H9 (cell line): ENCODE data around the gene SOX15. TPM values are rescaled to one million over a fixed set of nuclear protein-coding genes. Genes with fewer than 3 reads are reported as not detected.

ENCODE experiments used
- DNase-seq: peaks from one replicate; pipeline ENCODE4 v3.0.0-alpha.2; 2017
- H2AFZ ChIP-seq: one replicate; pipeline ENCODE4 v1.6.1; 2013; ENCODE audit warnings: mild to moderate bottlenecking, low read length, control low read depth, moderate library complexity
- H2AK5ac ChIP-seq: 2 replicates; pipeline ENCODE4 v1.6.1; 2013; ENCODE audit warnings: low read length, control low read depth, mixed read lengths; ENCODE audit not compliant: insufficient read length
- H2BK120ac ChIP-seq: one replicate; pipeline ENCODE4 v1.6.1; 2013; ENCODE audit warnings: low read depth, mild to moderate bottlenecking, low read length, control low read depth, inconsistent platforms; ENCODE audit not compliant: poor library complexity, severe bottlenecking
- H2BK12ac ChIP-seq: 2 replicates; pipeline ENCODE4 v1.6.1; 2013; ENCODE audit warnings: low read length, control low read depth, mixed read lengths, low read depth; ENCODE audit not compliant: insufficient read length
- H2BK15ac ChIP-seq: 2 replicates; pipeline ENCODE4 v1.6.1; 2013; ENCODE audit warnings: low read depth, low read length, control low read depth
- H2BK20ac ChIP-seq: one replicate; pipeline ENCODE4 v1.6.1; 2013; ENCODE audit warnings: low read depth, mild to moderate bottlenecking, low read length, control low read depth, inconsistent platforms; ENCODE audit not compliant: poor library complexity, severe bottlenecking
- H2BK5ac ChIP-seq: 2 replicates; pipeline ENCODE4 v1.6.1; 2013; ENCODE audit warnings: low read length, control low read depth, mixed read lengths; ENCODE audit not compliant: insufficient read length
- H3K14ac ChIP-seq: 2 replicates; pipeline ENCODE4 v1.6.1; 2013; ENCODE audit warnings: low read length, control low read depth; ENCODE audit not compliant: insufficient read depth
- H3K18ac ChIP-seq: 2 replicates; pipeline ENCODE4 v1.6.1; 2013; ENCODE audit warnings: low read depth, mild to moderate bottlenecking, mixed read lengths, low read length, control low read depth; ENCODE audit not compliant: insufficient read length
- H3K23ac ChIP-seq: 2 replicates; pipeline ENCODE4 v1.6.1; 2013; ENCODE audit warnings: low read length, control low read depth, mixed read lengths, low read depth; ENCODE audit not compliant: insufficient read length
- H3K23me2 ChIP-seq: 2 replicates; pipeline ENCODE4 v1.6.1; 2013; ENCODE audit warnings: low read depth, mild to moderate bottlenecking, mixed read lengths, low read length, control low read depth; ENCODE audit not compliant: insufficient read length, poor library complexity, severe bottlenecking
- H3K27ac ChIP-seq: 2 replicates; pipeline ENCODE4 v1.5.1; 2013; ENCODE audit warnings: low read length, control low read depth, mixed read lengths, low read depth; ENCODE audit not compliant: insufficient read length
- H3K27me3 ChIP-seq: 2 replicates; pipeline ENCODE4 v1.6.1; 2013; ENCODE audit warnings: low read length, control low read depth, inconsistent platforms; ENCODE audit not compliant: insufficient read depth
- H3K4ac ChIP-seq: 2 replicates; pipeline ENCODE4 v1.6.1; 2013; ENCODE audit warnings: low read depth, mild to moderate bottlenecking, control low read depth, inconsistent platforms, low read length, moderate library complexity
- H3K4me1 ChIP-seq: 2 replicates; pipeline ENCODE4 v1.6.1; 2013; ENCODE audit warnings: low read length, control low read depth, inconsistent platforms; ENCODE audit not compliant: insufficient read depth
- H3K4me2 ChIP-seq: 2 replicates; pipeline ENCODE4 v1.6.1; 2013; ENCODE audit warnings: low read length, control low read depth, mixed read lengths; ENCODE audit not compliant: insufficient read length, insufficient read depth
- H3K56ac ChIP-seq: 2 replicates; pipeline ENCODE4 v1.6.1; 2013; ENCODE audit warnings: low read depth, mild to moderate bottlenecking, mixed read lengths, low read length, control low read depth; ENCODE audit not compliant: insufficient read length
- H3K79me1 ChIP-seq: 2 replicates; pipeline ENCODE4 v1.6.1; 2013; ENCODE audit warnings: low read depth, mild to moderate bottlenecking, moderate library complexity, low read length, control low read depth, inconsistent platforms; ENCODE audit not compliant: insufficient read depth, poor library complexity, severe bottlenecking
- H3K79me2 ChIP-seq: 2 replicates; pipeline ENCODE4 v1.6.1; 2013; ENCODE audit warnings: low read length, control low read depth, inconsistent platforms; ENCODE audit not compliant: insufficient read depth
- H3K9ac ChIP-seq: 2 replicates; pipeline ENCODE4 v1.6.1; 2013; ENCODE audit warnings: low read length, control low read depth, mixed read lengths; ENCODE audit not compliant: insufficient read length; ENCODE audit errors: extremely low read depth
- H3K9me3 ChIP-seq: one replicate; pipeline ENCODE4 v1.6.1; 2013; ENCODE audit warnings: low read depth, low read length, inconsistent platforms; ENCODE audit not compliant: control insufficient read depth
- H3T11ph ChIP-seq: one replicate; pipeline ENCODE4 v1.6.1; 2013; ENCODE audit warnings: mild to moderate bottlenecking, low read length, control low read depth, inconsistent platforms
- H4K20me1 ChIP-seq: one replicate; pipeline ENCODE4 v1.6.1; 2013; ENCODE audit not compliant: control insufficient read depth, insufficient read length, insufficient read depth
- H4K5ac ChIP-seq: 2 replicates; pipeline ENCODE4 v1.6.1; 2013; ENCODE audit warnings: low read depth, mild to moderate bottlenecking, mixed read lengths, low read length, control low read depth; ENCODE audit not compliant: insufficient read length
- H4K8ac ChIP-seq: replicated peaks from 2 replicates; pipeline ENCODE4 v1.6.1; 2013; ENCODE audit warnings: low read length, control low read depth, mixed read lengths, low read depth; ENCODE audit not compliant: insufficient read length
- H4K91ac ChIP-seq: 2 replicates; pipeline ENCODE4 v1.6.1; 2013; ENCODE audit warnings: low read depth, mild to moderate bottlenecking, moderate library complexity, mixed read lengths, low read length, control low read depth; ENCODE audit not compliant: insufficient read length
- H3K27ac Mint-ChIP-seq, 3 experiments: 2 replicates in 2 of 3; 3 replicates in 1 of 3; pipeline ENCODE4 v1.8.0; 2020 to 2021; ENCODE audit warnings: mixed read lengths in 3 of 3, mild to moderate bottlenecking in 1 of 3, moderate library complexity in 1 of 3
- H3K27me3 Mint-ChIP-seq: 2 replicates; pipeline ENCODE4 v1.8.0; 2021; ENCODE audit warnings: low read depth, mild to moderate bottlenecking, moderate library complexity, mixed read lengths
- H3K36me3 Mint-ChIP-seq, 3 experiments: 2 replicates in 2 of 3; 3 replicates in 1 of 3; pipeline ENCODE4 v1.8.0; 2020 to 2021; ENCODE audit warnings: low read depth in 3 of 3, mixed read lengths in 3 of 3; ENCODE audit not compliant: insufficient read depth in 1 of 3
- H3K4me1 Mint-ChIP-seq, 2 experiments: 2 replicates each; pipeline ENCODE4 v1.8.0; 2020; ENCODE audit warnings: mixed read lengths in 2 of 2
- H3K4me3 Mint-ChIP-seq, 2 experiments: 2 replicates in 1 of 2; 3 replicates in 1 of 2; pipeline ENCODE4 v1.8.0; 2020 to 2021; ENCODE audit warnings: mild to moderate bottlenecking in 2 of 2, mixed read lengths in 2 of 2, moderate library complexity in 1 of 2
- H3K9me3 Mint-ChIP-seq, 2 experiments: 2 replicates in 1 of 2; 3 replicates in 1 of 2; pipeline ENCODE4 v1.8.0; 2020; ENCODE audit warnings: mild to moderate bottlenecking in 2 of 2, mixed read lengths in 2 of 2, moderate library complexity in 1 of 2
- WGBS: extraction: QIAGEN DNeasy Blood & Tissue Kit; methylation state at CpG from one replicate; pipeline ENCODE4 v1.1.7; 2013; ENCODE audit warnings: missing lambda C conversion rate, low lambda C conversion rate, mixed read lengths; ENCODE audit not compliant: insufficient read length; ENCODE audit errors: extremely low coverage; 5-methylcytosine and 5-hydroxymethylcytosine counted together
- total RNA-seq: library from RNA; stranded (reverse); gene quantifications from 2 replicates; pipeline ENCODE4 v1.2.1, GENCODE V29; 2021
- TF ChIP-seq, protein P1 (sequence below): fragments of 200-600 bp; sonication (generic); conservative IDR thresholded peaks from 3 replicates; pipeline ENCODE4 v1.8.0; 2021; ENCODE audit warnings: antibody characterized with exemption, mild to moderate bottlenecking

The SOX15 gene
- total RNA-seq, 1 experiment from 2014 or later = 7.7 TPM

- H3K4me3 Mint-ChIP-seq = peak overlapping the region; percentile 90 to 94
- no peak overlapping the region for H4K91ac ChIP-seq
- TF ChIP-seq, protein P1, sequence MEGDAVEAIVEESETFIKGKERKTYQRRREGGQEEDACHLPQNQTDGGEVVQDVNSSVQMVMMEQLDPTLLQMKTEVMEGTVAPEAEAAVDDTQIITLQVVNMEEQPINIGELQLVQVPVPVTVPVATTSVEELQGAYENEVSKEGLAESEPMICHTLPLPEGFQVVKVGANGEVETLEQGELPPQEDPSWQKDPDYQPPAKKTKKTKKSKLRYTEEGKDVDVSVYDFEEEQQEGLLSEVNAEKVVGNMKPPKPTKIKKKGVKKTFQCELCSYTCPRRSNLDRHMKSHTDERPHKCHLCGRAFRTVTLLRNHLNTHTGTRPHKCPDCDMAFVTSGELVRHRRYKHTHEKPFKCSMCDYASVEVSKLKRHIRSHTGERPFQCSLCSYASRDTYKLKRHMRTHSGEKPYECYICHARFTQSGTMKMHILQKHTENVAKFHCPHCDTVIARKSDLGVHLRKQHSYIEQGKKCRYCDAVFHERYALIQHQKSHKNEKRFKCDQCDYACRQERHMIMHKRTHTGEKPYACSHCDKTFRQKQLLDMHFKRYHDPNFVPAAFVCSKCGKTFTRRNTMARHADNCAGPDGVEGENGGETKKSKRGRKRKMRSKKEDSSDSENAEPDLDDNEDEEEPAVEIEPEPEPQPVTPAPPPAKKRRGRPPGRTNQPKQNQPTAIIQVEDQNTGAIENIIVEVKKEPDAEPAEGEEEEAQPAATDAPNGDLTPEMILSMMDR = no peak
- no peak overlapping the region for H2BK15ac ChIP-seq
- no peak overlapping the region for H2BK20ac ChIP-seq
- H3K9me3 Mint-ChIP-seq = no peaks in the 10 kb centered on the region
- no peaks in the 10 kb centered on the region for H3K27me3 ChIP-seq
- H3K4me1 ChIP-seq = no peaks in the 10 kb centered on the region
- H3K79me1 ChIP-seq = no peaks in the 10 kb centered on the region
- no peak overlapping the region for H3K56ac ChIP-seq
- no peak overlapping the region for H2AFZ ChIP-seq
- peaks cover 8% of the 10 kb centered on the region for H3K23me2 ChIP-seq
- no peak overlapping the region for H2BK12ac ChIP-seq
- no peak overlapping the region for H4K8ac ChIP-seq
- no peak overlapping the region for H2BK5ac ChIP-seq
- no peak overlapping the region; the same call in 1 of the 2 replicates for H3K14ac ChIP-seq
- H3K4ac ChIP-seq = no peak overlapping the region
- peak overlapping the region; percentile 80 for H3K9ac ChIP-seq
- peaks cover 10 to 11% of the 10 kb centered on the region in 2 experiments for H3K4me1 Mint-ChIP-seq
- no peak overlapping the region for H3T11ph ChIP-seq
- H4K5ac ChIP-seq = no peak overlapping the region
- H3K27me3 Mint-ChIP-seq = peaks cover 2% of the 10 kb centered on the region; the same call in 1 of the 2 replicates
- no peak overlapping the region for H3K27ac ChIP-seq
- H3K23ac ChIP-seq = no peak overlapping the region
- no peaks in the 10 kb centered on the region for H3K9me3 ChIP-seq
- DNase-seq = no peak
- H2BK120ac ChIP-seq = no peak overlapping the region
- H2AK5ac ChIP-seq = no peak overlapping the region
- peaks cover 4 to 19% (median 15%) of the 10 kb centered on the region in 3 experiments for H3K36me3 Mint-ChIP-seq
- peak overlapping the region; percentile 94 for H3K4me2 ChIP-seq
- H4K20me1 ChIP-seq = no peaks in the 10 kb centered on the region
- H3K18ac ChIP-seq = no peak overlapping the region
- H3K79me2 ChIP-seq = no peaks in the 10 kb centered on the region
- no CpG with 5 or more reads among the region's 6 CpGs for WGBS
- H3K27ac Mint-ChIP-seq = peak overlapping the region in 2 of 3 experiments; percentile 96; a peak in 4 of 7 replicates
Observed at GRCh38 chr17:7626956-7627249, 37.0 kb upstream of the SOX15 start.
